HEK293 (cell line): Measurements from ENCODE around the gene CENPX.
A peak's percentile ranks its signal among the peaks of the same experiment; 100 is the strongest.

ENCODE experiments used
- CTCF ChIA-PET: fragments of 350-600 bp; formaldehyde crosslinking; extraction: SDS; loops from one replicate; lab custom pipeline; 2021; ENCODE audit warnings: antibody characterized with exemption; lab: Yijun Ruan, JAX
- POLR2A ChIA-PET: fragments of 300-600 bp; formaldehyde crosslinking; extraction: SDS; loops from one replicate; lab custom pipeline; 2020; ENCODE audit warnings: antibody characterized with exemption, inconsistent platforms; lab: Yijun Ruan, JAX
- H3K27ac ChIP-seq: fragments of 200-500 bp; sonication (Bioruptor generic); 2 replicates; pipeline ENCODE4 v1.5.1; 2014; ENCODE audit warnings: low read depth, low read length, control low read depth, inconsistent platforms; ENCODE audit errors: extremely low read depth
- H3K36me3 ChIP-seq, 2 experiments: fragments of 200-500 bp in 1 of 2; sonication (Bioruptor generic) in 1 of 2; 1 replicate in 1 of 2; 2 replicates in 1 of 2; pipeline ENCODE4 v1.5.1; 2014 to 2017; ENCODE audit warnings: inconsistent platforms in 2 of 2, low read length in 2 of 2; ENCODE audit not compliant: control insufficient read depth in 2 of 2, insufficient read depth in 1 of 2
- H3K4me1 ChIP-seq: fragments of 200-500 bp; sonication (Bioruptor generic); 2 replicates; pipeline ENCODE4 v1.5.1; 2014; ENCODE audit warnings: mild to moderate bottlenecking, low read length, inconsistent platforms; ENCODE audit not compliant: control insufficient read depth, insufficient read depth
- H3K4me3 ChIP-seq: 2 replicates; pipeline ENCODE4 v1.5.1; 2011; ENCODE audit warnings: low read depth, mild to moderate bottlenecking, control low read depth, low read length, moderate library complexity
- H3K9me3 ChIP-seq: fragments of 200-500 bp; sonication (Bioruptor generic); 2 replicates; pipeline ENCODE4 v1.5.1; 2014; ENCODE audit warnings: low read depth, low read length, inconsistent platforms; ENCODE audit not compliant: control insufficient read depth, insufficient read depth
- AEBP2 ChIP-seq: fragments of 450-650 bp; formaldehyde crosslinking; IDR thresholded peaks from 2 replicates; pipeline ENCODE4 v1.5.1; 2016; ENCODE audit warnings: missing biosample characterization, missing genetic modification characterization, borderline replicate concordance
- BCL11B ChIP-seq: fragments of 450-650 bp; formaldehyde crosslinking; IDR thresholded peaks from 2 replicates; pipeline ENCODE4 v1.5.1; 2016; ENCODE audit warnings: low read depth, missing biosample characterization, missing genetic modification characterization
- EGR2 ChIP-seq: fragments of 450-650 bp; formaldehyde crosslinking; IDR thresholded peaks from 2 replicates; pipeline ENCODE4 v1.5.1; 2016; ENCODE audit warnings: low read depth, missing biosample characterization, missing genetic modification characterization
- ELK4 ChIP-seq: IDR thresholded peaks from 2 replicates; pipeline ENCODE4 v1.6.1; 2011; ENCODE audit warnings: mild to moderate bottlenecking, low read depth, low read length, borderline replicate concordance
- GLI2 ChIP-seq: fragments of 450-650 bp; formaldehyde crosslinking; IDR thresholded peaks from 2 replicates; pipeline ENCODE4; 2017; ENCODE audit warnings: missing biosample characterization, missing genetic modification characterization, low read depth, borderline replicate concordance
- GLIS1 ChIP-seq: fragments of 450-650 bp; formaldehyde crosslinking; IDR thresholded peaks from 2 replicates; pipeline ENCODE4 v1.5.1; 2016; ENCODE audit warnings: missing biosample characterization, missing genetic modification characterization
- INSM2 ChIP-seq: fragments of 450-650 bp; formaldehyde crosslinking; IDR thresholded peaks from 2 replicates; pipeline ENCODE4 v1.5.1; 2016; ENCODE audit warnings: missing biosample characterization, missing genetic modification characterization
- KLF10 ChIP-seq: fragments of 450-650 bp; IDR thresholded peaks from 2 replicates; pipeline ENCODE4 v1.5.1; 2018; ENCODE audit warnings: missing biosample characterization, mild to moderate bottlenecking, missing genetic modification characterization
- KLF17 ChIP-seq: fragments of 450-650 bp; formaldehyde crosslinking; IDR thresholded peaks from 2 replicates; pipeline ENCODE4 v1.5.1; 2016; ENCODE audit warnings: missing biosample characterization, missing genetic modification characterization
- KLF9 ChIP-seq: fragments of 450-650 bp; formaldehyde crosslinking; IDR thresholded peaks from 2 replicates; pipeline ENCODE4 v1.5.1; 2016; ENCODE audit warnings: missing biosample characterization, missing genetic modification characterization, low read depth
- PATZ1 ChIP-seq: fragments of 450-650 bp; formaldehyde crosslinking; IDR thresholded peaks from 2 replicates; pipeline ENCODE4 v1.5.1; 2016; ENCODE audit warnings: missing biosample characterization, missing genetic modification characterization
- TRIM28 ChIP-seq: IDR thresholded peaks from 2 replicates; pipeline ENCODE4 v1.6.1; 2011; ENCODE audit warnings: low read length, control low read depth, borderline replicate concordance
- ZEB2 ChIP-seq: fragments of 450-650 bp; formaldehyde crosslinking; IDR thresholded peaks from 2 replicates; pipeline ENCODE4 v1.5.1; 2016; ENCODE audit warnings: missing biosample characterization, missing genetic modification characterization
- ZFHX2 ChIP-seq: fragments of 450-650 bp; formaldehyde crosslinking; conservative IDR thresholded peaks from 2 replicates; pipeline ENCODE4 v1.5.1; 2016; ENCODE audit warnings: missing biosample characterization, missing genetic modification characterization
- ZNF10 ChIP-seq: fragments of 450-650 bp; formaldehyde crosslinking; IDR thresholded peaks from 2 replicates; pipeline ENCODE4 v1.5.1; 2017; ENCODE audit warnings: missing biosample characterization, missing genetic modification characterization
- ZNF169 ChIP-seq: fragments of 450-650 bp; formaldehyde crosslinking; IDR thresholded peaks from 2 replicates; pipeline ENCODE4 v1.5.1; 2016; ENCODE audit warnings: missing biosample characterization, missing genetic modification characterization
- ZNF18 ChIP-seq: fragments of 450-650 bp; formaldehyde crosslinking; IDR thresholded peaks from 2 replicates; pipeline ENCODE4 v1.5.1; 2016; ENCODE audit warnings: missing biosample characterization, missing genetic modification characterization
- ZNF19 ChIP-seq: fragments of 450-650 bp; formaldehyde crosslinking; IDR thresholded peaks from 2 replicates; pipeline ENCODE4; 2016; ENCODE audit warnings: missing biosample characterization, missing genetic modification characterization, low read depth
- ZNF2 ChIP-seq: fragments of 450-650 bp; formaldehyde crosslinking; IDR thresholded peaks from 2 replicates; pipeline ENCODE4 v1.5.1; 2016; ENCODE audit warnings: missing biosample characterization, missing genetic modification characterization
- ZNF362 ChIP-seq: fragments of 450-650 bp; formaldehyde crosslinking; IDR thresholded peaks from 2 replicates; pipeline ENCODE4 v1.5.1; 2016; ENCODE audit warnings: missing biosample characterization, missing genetic modification characterization
- ZNF548 ChIP-seq: fragments of 450-650 bp; formaldehyde crosslinking; IDR thresholded peaks from 2 replicates; pipeline ENCODE4 v1.5.1; 2016; ENCODE audit warnings: missing biosample characterization, missing genetic modification characterization
- ZNF623 ChIP-seq: fragments of 450-650 bp; formaldehyde crosslinking; IDR thresholded peaks from 2 replicates; pipeline ENCODE4 v1.5.1; 2016; ENCODE audit warnings: missing biosample characterization, missing genetic modification characterization
- ZNF692 ChIP-seq: fragments of 450-650 bp; formaldehyde crosslinking; IDR thresholded peaks from 2 replicates; pipeline ENCODE4 v1.5.1; 2016; ENCODE audit warnings: missing biosample characterization, missing genetic modification characterization
- ZSCAN4 ChIP-seq: fragments of 450-650 bp; formaldehyde crosslinking; IDR thresholded peaks from 2 replicates; pipeline ENCODE4 v1.5.1; 2017; ENCODE audit warnings: missing biosample characterization, missing genetic modification characterization

CENPX gene

GRCh38 chr17:81984773-81985410 lies 37.8 kb downstream of the CENPX start:
- CTCF ChIA-PET = interaction anchor here (0.5 kb wide), 1 partner anchor 644 kb away, joined by 5 read pairs; no protein-coding TSS in a partner anchor
- POLR2A ChIA-PET = interaction anchor here (0.6 to 1.2 kb wide), 4 partner anchors 12 to 35 kb away, joined by 4 to 6 read pairs (median 4); partner anchors contain the start of gene NOTUM
- H3K36me3 ChIP-seq = peaks cover 9 to 52% of the 10 kb centered on the region in 2 experiments; a peak in 2 of 3 replicates
- no peak overlapping the region for H3K4me3 ChIP-seq
- H3K9me3 ChIP-seq = no peaks in the 10 kb centered on the region
- H3K27ac ChIP-seq = no peak overlapping the region
- H3K4me1 ChIP-seq = peaks cover 5% of the 10 kb centered on the region
- no peak for TF ChIP-seq TRIM28
- peak; percentile 100 for TF ChIP-seq ZFHX2 (tag by site-specific recombination)
- peak; percentile 74 for TF ChIP-seq GLIS1 (tag by site-specific recombination)
- peak; percentile 100 for TF ChIP-seq EGR2
- peak; percentile 94 for TF ChIP-seq ZEB2 (tag by site-specific recombination)
- TF ChIP-seq GLI2 (tag by site-specific recombination) = no peak
- TF ChIP-seq ZNF623 (tag by site-specific recombination) = no peak
- TF ChIP-seq AEBP2 = 0 out of 2 replicates have a peak, but pooled peaks have one; percentile 24
- TF ChIP-seq ZNF2 = 0 out of 2 replicates have a peak, but pooled peaks have one; percentile 35
- no peak for TF ChIP-seq BCL11B (tag by site-specific recombination)
- TF ChIP-seq ELK4 = no peak
- TF ChIP-seq ZNF692 = no peak
- peak; percentile 42; the same call in 1 of the 2 replicates for TF ChIP-seq KLF17
- no peak for TF ChIP-seq ZNF169 (tag by site-specific recombination)
- TF ChIP-seq KLF9 (tag by site-specific recombination) = peak; percentile 75
- peak; percentile 57; the same call in 1 of the 2 replicates for TF ChIP-seq INSM2 (tag by site-specific recombination)
- TF ChIP-seq ZNF548 (tag by site-specific recombination) = no peak
- peak; percentile 70 for TF ChIP-seq KLF10 (tag by site-specific recombination)
- no peak for TF ChIP-seq ZNF10 (tag by site-specific recombination)
- TF ChIP-seq ZNF18 (tag by site-specific recombination) = peak; percentile 87
- TF ChIP-seq ZNF362 = no peak
- TF ChIP-seq ZNF19 (tag by site-specific recombination) = no peak
- peak; percentile 99 for TF ChIP-seq ZSCAN4
- TF ChIP-seq PATZ1 (tag by site-specific recombination) = peak; percentile 17; the same call in 1 of the 2 replicates
